Esophagus squamous epithelium (tissue), 4 donors: ENCODE results near the gene HPCAL1.

Experiments
- CTCF ChIP-seq, 6 experiments: fragments of 450-650 bp in 4 of 6; fragments of 200-600 bp in 2 of 6; sonication (generic) in 2 of 6; IDR thresholded peaks; one replicate each; pipeline ENCODE4 v1.5.1; 2016 to 2019; ENCODE audit warnings: antibody characterized with exemption in 6 of 6, mild to moderate bottlenecking in 4 of 6, moderate library complexity in 4 of 6
- POLR2A ChIP-seq, 4 donors: fragments of 450-650 bp; IDR thresholded peaks; one replicate each; pipeline ENCODE4 v1.6.1; 2017; ENCODE audit warnings: antibody characterized with exemption in 4 of 4, mild to moderate bottlenecking in 4 of 4, moderate library complexity in 3 of 4

- TF ChIP-seq CTCF (IDR thresholded peaks at IDR 0.05) (no peak), POLR2A (IDR thresholded peaks at IDR 0.05) (no peak)
These were observed 102.7 kb downstream of the HPCAL1 start for GRCh38 chr2:10405448-10405847.
